Left renal pelvis (tissue), 4 donors: ENCODE measurements around the gene HBEGF. TPM values are rescaled to one million over a fixed set of nuclear protein-coding genes. Genes with fewer than 3 reads are reported as not detected.

Experiments
- polyA plus RNA-seq, 4 donors: library from polyadenylated mRNA; unstranded; fragments of 120-200 nt; gene quantifications; one replicate each; pipeline ENCODE4 v1.2.1, GENCODE V29; 2013; ENCODE audit not compliant: insufficient read length in 4 of 4

HBEGF gene
- polyA plus RNA-seq, 4 donors, result 8.9 to 11.4 (median 10.7) TPM

Other genes starting within 250 kb of the HBEGF start
- 10 to 100 TPM; 11.2 to 14.8 (median 13.5) TPM for gene PURA, start 232.5 kb downstream of the HBEGF start, polyA plus RNA-seq
- 1 to 10 TPM; 7.2 to 8.6 (median 8.3) TPM for gene IGIP, start 220.7 kb downstream of the HBEGF start, polyA plus RNA-seq
- 10 to 100 TPM; 20.3 to 67.4 (median 65.4) TPM for gene CYSTM1, start 171.4 kb downstream of the HBEGF start, polyA plus RNA-seq
- 100 to 1,000 TPM in 2 of 4 donors, 10 to 100 TPM in 2; 75.5 to 110 (median 94.8) TPM for gene PFDN1, start 43.5 kb downstream of the HBEGF start, polyA plus RNA-seq
- 10 to 100 TPM in 3 of 4 donors, under 1 TPM in 1; 0.63 to 51.1 (median 16.0) TPM for gene SLC4A9, start 13.6 kb upstream of the HBEGF start, polyA plus RNA-seq
- 100 to 1,000 TPM in 3 of 4 donors, 10 to 100 TPM in 1; 95.9 to 125 (median 111) TPM for gene ANKHD1, start 55.2 kb upstream of the HBEGF start, polyA plus RNA-seq
- 10 to 100 TPM in 2 of 4 donors, 1 to 10 TPM in 2; 6.2 to 14.5 (median 10.2) TPM for gene EIF4EBP3, start 201.1 kb upstream of the HBEGF start, polyA plus RNA-seq
- gene SRA1, start 210.9 kb upstream of the HBEGF start, polyA plus RNA-seq, result 10 to 100 TPM; 21.8 to 32.0 (median 27.9) TPM
- gene APBB3, start 218.0 kb upstream of the HBEGF start, polyA plus RNA-seq, result 10 to 100 TPM; 29.7 to 57.1 (median 37.1) TPM
- gene SLC35A4, start 218.2 kb upstream of the HBEGF start, polyA plus RNA-seq, result 10 to 100 TPM; 62.3 to 85.7 (median 78.9) TPM